Body of pancreas (tissue), 4 donors: ENCODE results near the gene GPRC5D.

Experiments
- CTCF ChIP-seq, 7 experiments: fragments of 450-650 bp in 4 of 7; fragments of 200-600 bp in 3 of 7; sonication (generic) in 3 of 7; IDR thresholded peaks; one replicate each; pipeline ENCODE4 v1.5.1; 2016 to 2019; ENCODE audit warnings: antibody characterized with exemption in 7 of 7
- POLR2A ChIP-seq, 3 donors: fragments of 450-650 bp; IDR thresholded peaks; one replicate each; pipeline ENCODE4 v1.6.1; 2016; ENCODE audit warnings: antibody characterized with exemption in 3 of 3, mild to moderate bottlenecking in 2 of 3

- TF ChIP-seq POLR2A (IDR thresholded peaks at IDR 0.05) (no peak), CTCF (IDR thresholded peaks at IDR 0.05) (no peak)
Measured at GRCh38 chr12:12974211-12974610, 22.2 kb upstream of the GPRC5D start.
